Measurements from ENCODE around the gene IDNK.
"Not testable (repeated sequence)": the region's sequence is repeated elsewhere in the genome, so short reads cannot be mapped to it uniquely, and the experiment has no call there.

The IDNK gene

DNA sequence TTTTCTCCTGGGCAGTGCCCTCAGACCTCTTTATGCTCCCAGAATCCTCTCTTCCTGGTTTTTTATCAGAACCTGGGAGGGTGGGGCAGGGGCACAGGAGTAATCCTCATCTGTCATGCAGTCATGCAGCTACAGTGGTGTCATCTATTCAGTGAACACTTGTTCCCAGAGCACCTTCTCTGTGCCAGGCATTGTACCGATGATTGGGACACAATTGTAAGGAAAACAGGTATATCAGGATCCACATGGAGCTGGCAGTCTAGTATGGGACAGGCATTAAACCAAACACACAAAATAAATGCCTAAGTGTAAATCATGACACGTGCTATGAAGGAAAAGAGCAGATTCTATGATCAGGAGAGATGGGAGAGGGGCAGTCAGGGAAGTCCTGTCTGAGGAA is 21.5 kb upstream of the IDNK start:
- Histone ChIP-seq H3K27me3 (ENCODE audit: control insufficient read depth, insufficient read depth, low read length) (no peaks in the 10 kb centered on the region), H3K79me2 (no peaks in the 10 kb centered on the region), H3K9ac (no peak overlapping the region), H3K27ac (no peak overlapping the region), H3K9me3 (ENCODE audit: control insufficient read depth, low read length) (no peaks in the 10 kb centered on the region), H2AFZ (no peak overlapping the region), H3K4me2 (ENCODE audit: low read length) (no peak overlapping the region), H3K36me3 (ENCODE audit: control insufficient read depth, insufficient read depth, low read length) (no peaks in the 10 kb centered on the region), H3K4me1 (no peaks in the 10 kb centered on the region), H3K4me3 (ENCODE audit: low read depth, low read length) (no peak overlapping the region)
- TF ChIP-seq, protein P1, sequence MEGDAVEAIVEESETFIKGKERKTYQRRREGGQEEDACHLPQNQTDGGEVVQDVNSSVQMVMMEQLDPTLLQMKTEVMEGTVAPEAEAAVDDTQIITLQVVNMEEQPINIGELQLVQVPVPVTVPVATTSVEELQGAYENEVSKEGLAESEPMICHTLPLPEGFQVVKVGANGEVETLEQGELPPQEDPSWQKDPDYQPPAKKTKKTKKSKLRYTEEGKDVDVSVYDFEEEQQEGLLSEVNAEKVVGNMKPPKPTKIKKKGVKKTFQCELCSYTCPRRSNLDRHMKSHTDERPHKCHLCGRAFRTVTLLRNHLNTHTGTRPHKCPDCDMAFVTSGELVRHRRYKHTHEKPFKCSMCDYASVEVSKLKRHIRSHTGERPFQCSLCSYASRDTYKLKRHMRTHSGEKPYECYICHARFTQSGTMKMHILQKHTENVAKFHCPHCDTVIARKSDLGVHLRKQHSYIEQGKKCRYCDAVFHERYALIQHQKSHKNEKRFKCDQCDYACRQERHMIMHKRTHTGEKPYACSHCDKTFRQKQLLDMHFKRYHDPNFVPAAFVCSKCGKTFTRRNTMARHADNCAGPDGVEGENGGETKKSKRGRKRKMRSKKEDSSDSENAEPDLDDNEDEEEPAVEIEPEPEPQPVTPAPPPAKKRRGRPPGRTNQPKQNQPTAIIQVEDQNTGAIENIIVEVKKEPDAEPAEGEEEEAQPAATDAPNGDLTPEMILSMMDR (IDR thresholded peaks at IDR 0.05): no peak

DNA sequence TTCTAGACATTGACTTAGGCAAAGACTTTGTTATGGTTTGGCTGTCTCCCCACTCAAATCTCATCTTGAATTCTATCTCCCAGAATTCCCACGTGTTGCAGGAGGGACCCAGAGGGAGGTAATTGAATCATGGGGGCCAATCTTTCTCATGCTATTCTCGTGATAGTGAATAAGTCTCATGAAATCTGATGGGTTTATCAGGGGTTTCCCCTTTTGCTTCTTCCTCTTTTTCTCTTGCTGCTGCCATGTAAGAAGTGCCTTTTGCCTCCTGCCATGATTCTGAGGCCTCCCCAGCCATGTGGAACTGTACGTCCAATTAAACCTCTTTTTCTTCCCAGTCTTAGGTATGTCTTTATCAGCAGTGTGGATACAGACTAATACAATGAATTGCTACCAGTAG is 15.3 kb upstream of the IDNK start:
- H3K9me3 ChIP-seq (ENCODE audit: control insufficient read depth, low read length); H3K36me3 ChIP-seq (ENCODE audit: control insufficient read depth, insufficient read depth, low read length); H2AFZ ChIP-seq; H3K4me1 ChIP-seq; H3K4me2 ChIP-seq (ENCODE audit: low read length); H3K79me2 ChIP-seq; H3K4me3 ChIP-seq (ENCODE audit: low read depth, low read length); H3K9ac ChIP-seq; H3K27me3 ChIP-seq (ENCODE audit: control insufficient read depth, insufficient read depth, low read length); H3K27ac ChIP-seq: not testable (repeated sequence)

DNA sequence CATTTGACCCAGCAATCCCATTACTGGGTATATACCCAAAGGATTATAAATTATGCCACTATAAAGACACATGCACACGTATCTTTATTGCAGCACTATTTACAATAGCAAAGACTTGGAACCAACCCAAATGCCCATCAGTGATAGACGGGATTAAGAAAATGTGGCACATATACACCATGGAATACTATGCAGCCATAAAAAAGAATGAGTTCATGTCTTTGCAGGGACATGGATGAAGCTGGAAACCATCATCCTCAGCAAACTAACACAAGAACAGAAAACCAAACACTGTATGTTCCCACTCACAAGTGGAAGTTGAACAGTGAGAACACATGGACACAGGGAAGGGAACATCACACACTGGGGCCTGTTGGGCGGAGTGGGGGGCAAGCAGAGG is 9.6 kb upstream of the IDNK start:
- H3K4me2 ChIP-seq (ENCODE audit: low read length); H3K9me3 ChIP-seq (ENCODE audit: control insufficient read depth, low read length); H3K79me2 ChIP-seq; H3K36me3 ChIP-seq (ENCODE audit: control insufficient read depth, insufficient read depth, low read length); H3K4me3 ChIP-seq (ENCODE audit: low read depth, low read length); H2AFZ ChIP-seq; H3K27me3 ChIP-seq (ENCODE audit: control insufficient read depth, insufficient read depth, low read length); H3K4me1 ChIP-seq; H3K9ac ChIP-seq; H3K27ac ChIP-seq: not testable (repeated sequence)

DNA sequence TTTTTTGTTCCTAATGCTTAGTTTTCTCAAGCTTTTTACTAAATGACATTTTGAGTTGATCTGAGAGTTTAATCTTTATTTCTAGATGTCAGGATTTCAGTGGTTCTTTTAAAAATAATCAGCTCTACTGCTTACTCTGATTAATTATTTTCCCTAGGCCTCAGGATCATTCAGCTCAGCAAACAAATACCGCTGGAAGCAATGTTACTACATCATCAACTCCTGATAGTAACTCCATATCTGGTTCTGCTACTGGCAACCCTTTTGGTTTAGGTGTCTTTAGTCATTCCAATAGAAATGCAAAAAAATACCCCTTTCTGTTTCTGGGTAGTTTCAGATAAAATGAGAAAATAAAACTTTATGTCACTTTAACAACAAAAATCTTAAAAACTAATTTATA is 5.6 kb upstream of the IDNK start:
- H3K4me1 ChIP-seq: peaks cover 1% of the 10 kb centered on the region
- H3K9me3 ChIP-seq (ENCODE audit: control insufficient read depth, low read length): no peaks in the 10 kb centered on the region
- H3K36me3 ChIP-seq (ENCODE audit: control insufficient read depth, insufficient read depth, low read length): no peaks in the 10 kb centered on the region
- no peak overlapping the region for H2AFZ ChIP-seq
- H3K27me3 ChIP-seq (ENCODE audit: control insufficient read depth, insufficient read depth, low read length): no peaks in the 10 kb centered on the region
- H3K4me3 ChIP-seq (ENCODE audit: low read depth, low read length): no peak overlapping the region
- TF ChIP-seq, protein P1 (IDR thresholded peaks at IDR 0.05): no peak
- no peak overlapping the region for H3K4me2 ChIP-seq (ENCODE audit: low read length)
- H3K9ac ChIP-seq: no peak overlapping the region
- H3K27ac ChIP-seq: no peak overlapping the region
- no peaks in the 10 kb centered on the region for H3K79me2 ChIP-seq

DNA sequence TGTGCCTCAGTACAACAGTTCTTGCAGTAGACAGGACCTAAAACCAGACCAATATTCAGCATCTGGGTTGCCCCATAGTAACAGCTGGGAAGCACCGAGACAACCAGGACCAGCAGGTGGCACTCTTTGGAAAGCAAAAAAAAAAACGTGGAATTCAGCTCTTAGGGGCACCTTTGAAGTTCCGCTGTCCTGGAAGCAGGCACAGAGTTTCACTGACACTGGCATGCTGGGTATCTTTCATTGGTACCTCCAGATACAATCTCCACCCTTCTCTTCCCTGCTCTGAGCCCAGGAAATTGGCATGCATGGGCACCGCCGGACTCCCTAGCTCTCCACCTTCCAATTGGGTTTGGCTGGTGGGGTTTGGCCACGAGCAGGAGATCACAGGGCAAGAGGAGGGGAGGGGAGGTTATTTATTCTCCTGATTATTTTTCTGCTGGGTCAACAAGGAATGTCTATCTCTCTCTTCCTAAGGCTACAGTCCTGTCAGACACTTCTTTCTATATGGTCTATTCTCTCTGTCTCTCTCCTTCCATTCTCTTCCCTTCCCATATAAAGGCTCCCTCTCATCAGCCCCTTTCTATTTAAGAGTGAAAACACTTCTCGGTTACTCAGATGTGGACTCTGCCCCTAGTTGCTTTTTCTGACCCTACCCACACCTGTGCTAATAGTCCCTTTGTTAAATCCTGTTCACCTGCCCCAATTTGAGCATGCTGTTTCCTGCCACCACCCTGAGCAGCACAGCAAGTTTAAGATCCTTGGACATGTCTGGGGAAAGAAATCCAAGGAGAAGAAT is 1.9 kb upstream of the IDNK start:
- peak overlapping the region; percentile 33 for H3K4me2 ChIP-seq (ENCODE audit: low read length)
- TF ChIP-seq, protein P1 (IDR thresholded peaks at IDR 0.05): peak; percentile 60
- no peak overlapping the region for H3K27ac ChIP-seq
- no peaks in the 10 kb centered on the region for H3K9me3 ChIP-seq (ENCODE audit: control insufficient read depth, low read length)
- no peaks in the 10 kb centered on the region for H3K36me3 ChIP-seq (ENCODE audit: control insufficient read depth, insufficient read depth, low read length)
- no peak overlapping the region for H3K4me3 ChIP-seq (ENCODE audit: low read depth, low read length)
- H2AFZ ChIP-seq: peak overlapping the region; percentile 50
- H3K9ac ChIP-seq: no peak overlapping the region
- H3K79me2 ChIP-seq: no peaks in the 10 kb centered on the region
- no peaks in the 10 kb centered on the region for H3K27me3 ChIP-seq (ENCODE audit: control insufficient read depth, insufficient read depth, low read length)
- H3K4me1 ChIP-seq: peaks cover 4% of the 10 kb centered on the region

Measured in parathyroid adenoma (tissue), 2 donors.